ENCODE measurements around the gene SPEM3. TPM values are rescaled to one million over a fixed set of nuclear protein-coding genes. Genes with fewer than 3 reads are reported as not detected.
A peak's percentile ranks its signal among the peaks of the same experiment; 100 is the strongest.

Gene SPEM3
- total and polyA plus RNA-seq, 2 of the 4 experiments (the other 2 are of a cell fraction), result not detected

GRCh38 chr17:7406235-7406825 lies 22.3 kb upstream of the SPEM3 start:
- H2AK9ac ChIP-seq (replicated peaks; ENCODE audit: low read depth, low read length, poor library complexity), result peak overlapping the region; percentile 89
- no peak overlapping the region for H3K4ac ChIP-seq (ENCODE audit: low read depth, low read length)
- no TSS peak for BruUV-seq (replicated peaks)
- H3K9ac ChIP-seq (ENCODE audit: low read depth, low read length), result peak overlapping the region; percentile 82
- H3K4me1 ChIP-seq (ENCODE audit: control insufficient read depth, insufficient read depth, low read length), result peaks cover 9% of the 10 kb centered on the region
- no peak overlapping the region for H2BK120ac ChIP-seq (ENCODE audit: low read depth, low read length)
- POLR2A ChIA-PET (ENCODE audit: unreplicated experiment), result interaction anchor here (0.6 to 0.7 kb wide), 2 partner anchors 14 to 31 kb away, joined by 3 to 8 read pairs; partner anchors contain the start of gene SPEM1
- DNase-seq (no peak), ATAC-seq (ENCODE audit: low read depth) (no peak)
- peak overlapping the region; percentile 63; the same call in 1 of the 2 replicates for H2AK5ac ChIP-seq (ENCODE audit: low read depth, low read length)
- in situ Hi-C loops (cut with MboI; ENCODE audit: low sequenced_read_pairs), result no loop called here
- 0 out of 2 replicates have a peak, but pooled peaks cover 4% of the 10 kb centered on the region for H3K9me1 ChIP-seq (ENCODE audit: insufficient read depth, low read length)
- H3K79me1 ChIP-seq (ENCODE audit: low read depth in 1 of 2, low read length in 2 of 2), result peaks cover 11 to 50% of the 10 kb centered on the region in 2 experiments
- no peaks in the 10 kb centered on the region for H3K27me3 ChIP-seq (ENCODE audit: control insufficient read depth, insufficient read depth, low read length)
- no peak overlapping the region for H3K18ac ChIP-seq (ENCODE audit: low read depth, low read length)
- peak overlapping the region; percentile 94 for H3K4me3 ChIP-seq (ENCODE audit: insufficient read depth, low read depth, low read length)
- H3K9me3 ChIP-seq (ENCODE audit: control insufficient read depth, insufficient read depth, low read length), result no peaks in the 10 kb centered on the region
- peaks cover 7% of the 10 kb centered on the region for H4K20me1 ChIP-seq (ENCODE audit: insufficient read depth, low read length)
- TF ChIP-seq MAFK (IDR thresholded peaks at IDR 0.05; ENCODE audit: low read depth, low read length) (peak; percentile 32; the same call in 1 of the 2 replicates), RFX5 (IDR thresholded peaks at IDR 0.05; ENCODE audit: low read depth, low read length) (no peak)
- intact Hi-C loops (cut with micrococcal nuclease), result no loop called here
- 0 out of 4 replicates have a peak overlapping the region, but pooled peaks of 1 of the 2 experiments have one; percentile 15 for H4K8ac ChIP-seq (ENCODE audit: low read depth in 2 of 2, low read length in 2 of 2)
- H2AFZ ChIP-seq (replicated peaks; ENCODE audit: low read length, poor library complexity), result peak overlapping the region; percentile 56
- no peak overlapping the region for H3K56ac ChIP-seq (ENCODE audit: extremely low read depth, insufficient read depth, low read length)
- CTCF ChIA-PET, result interaction anchor here (1.1 kb wide), 1 partner anchor 30 kb away, joined by 3 read pairs; no protein-coding TSS in a partner anchor
- H3K27ac ChIP-seq (ENCODE audit: insufficient read depth, low read length), result 0 out of 2 replicates have a peak overlapping the region, but pooled peaks have one; percentile 6
- 20% methylated on average over 2 of the region's 12 CpGs; no CpG with 5 or more reads in 1 of the 2 experiments for WGBS, 2 experiments (ENCODE audit: extremely low coverage in 2 of 2, insufficient read length in 1 of 2)
- H3K14ac ChIP-seq (replicated peaks; ENCODE audit: low read depth, low read length), result no peak overlapping the region
- peak overlapping the region; percentile 96 for H3K4me2 ChIP-seq (ENCODE audit: low read depth, low read length)
- no peak overlapping the region for H2BK5ac ChIP-seq (ENCODE audit: low read depth, low read length, poor library complexity, severe bottlenecking)
- H4K91ac ChIP-seq (ENCODE audit: insufficient read depth, low read depth, low read length), result no peak overlapping the region
- dilution Hi-C loops (cut with HindIII; ENCODE audit: low sequenced_read_pairs, unreplicated experiment), result no loop called here
- no peak overlapping the region for H2BK15ac ChIP-seq (ENCODE audit: low read depth, low read length)
- H2BK20ac ChIP-seq (ENCODE audit: low read depth, low read length), result no peak overlapping the region
- no peak overlapping the region for H4K5ac ChIP-seq (ENCODE audit: low read depth, low read length)
- no peak overlapping the region for H3K23ac ChIP-seq (ENCODE audit: low read depth, low read length)
- peaks cover 26% of the 10 kb centered on the region for H3K36me3 ChIP-seq (ENCODE audit: control insufficient read depth, insufficient read depth, low read length)
